Activated T-helper 1 cell treated with anti-CD3 and anti-CD28 coated beads, Interleukin-12 subunit alpha, Interleukin-12 subunit beta, Interleukin-2, Interleukin-4 antibody, amounts not matched to agents 30 ng/mL and 10 ng/mL and 1 ng/mL, durations not matched to agents 14 hours and 24 hours and 36 hours (primary cell): Measurements from ENCODE around the gene RTKN. TPM values are rescaled to one million over a fixed set of nuclear protein-coding genes. Genes with fewer than 3 reads are reported as not detected.
"Not testable (repeated sequence)": the region's sequence is repeated elsewhere in the genome, so short reads cannot be mapped to it uniquely, and the experiment has no call there.

Experiments used
- DNase-seq: peaks from one replicate; pipeline ENCODE4 v3.0.0; 2021; ENCODE audit warnings: low spot score
- H3K27ac Mint-ChIP-seq: one replicate; pipeline ENCODE4 v1.8.0; 2021; ENCODE audit warnings: mild to moderate bottlenecking, mixed read lengths
- H3K27me3 Mint-ChIP-seq: one replicate; pipeline ENCODE4 v1.8.0; 2022; ENCODE audit warnings: mild to moderate bottlenecking, moderate library complexity, mixed read lengths; ENCODE audit not compliant: insufficient read depth
- H3K36me3 Mint-ChIP-seq: one replicate; pipeline ENCODE4 v1.8.0; 2021; ENCODE audit warnings: low read depth, mixed read lengths
- H3K4me1 Mint-ChIP-seq: one replicate; pipeline ENCODE4 v1.8.0; 2021; ENCODE audit warnings: low read depth, mixed read lengths
- H3K4me3 Mint-ChIP-seq: one replicate; pipeline ENCODE4 v1.8.0; 2021; ENCODE audit warnings: mild to moderate bottlenecking, moderate library complexity, mixed read lengths
- H3K9me3 Mint-ChIP-seq: one replicate; pipeline ENCODE4 v1.8.0; 2021; ENCODE audit warnings: mixed read lengths
- intact Hi-C: fragments of 100-400 bp; cut with micrococcal nuclease; formaldehyde crosslinking; loops from one replicate; pipeline ENCODE4 v1.15.1; 2024
- total RNA-seq: library from RNA; stranded (reverse); gene quantifications from 2 replicates; pipeline ENCODE4 v1.2.3, GENCODE V29; 2022

The RTKN gene
- total RNA-seq, 1 donor from 2014 or later: 4.0 TPM

- H3K36me3 Mint-ChIP-seq: peaks cover 30% of the 10 kb centered on the region
- peaks cover 62% of the 10 kb centered on the region for H3K4me1 Mint-ChIP-seq
- intact Hi-C loops: loop anchor here (1.0 to 10.0 kb wide), 10 partner anchors 15 to 720 kb away; partner anchors contain the start of genes AUP1, C2orf81, DGUOK and HK2
Measured at GRCh38 chr2:74457549-74458131, 15.9 kb upstream of the RTKN start.

GRCh38 chr2:74457129-74457548, 15.4 kb upstream of the RTKN start:
- peaks cover 29% of the 10 kb centered on the region for H3K36me3 Mint-ChIP-seq
- H3K4me1 Mint-ChIP-seq: peaks cover 67% of the 10 kb centered on the region
- intact Hi-C loops: loop anchor here (10.0 kb wide), 2 partner anchors 472 to 532 kb away; partner anchors contain the start of genes DGUOK and TET3
- H3K27ac Mint-ChIP-seq: peak overlapping the region; percentile 95
- no peak for DNase-seq
- peak overlapping the region; percentile 98 for H3K4me3 Mint-ChIP-seq
- no peaks in the 10 kb centered on the region for H3K9me3 Mint-ChIP-seq
- no peaks in the 10 kb centered on the region for H3K27me3 Mint-ChIP-seq

More at GRCh38 chr2:74457549-74458131, 15.9 kb upstream of the RTKN start:
- DNase-seq: peak; percentile 73
- Mint-ChIP-seq H3K9me3 (no peaks in the 10 kb centered on the region), H3K27me3 (no peaks in the 10 kb centered on the region), H3K27ac (peak overlapping the region; percentile 98), H3K4me3 (peak overlapping the region; percentile 98)

- H3K4me1 Mint-ChIP-seq: peaks cover 59% of the 10 kb centered on the region
- H3K27me3 Mint-ChIP-seq: no peaks in the 10 kb centered on the region
- H3K9me3 Mint-ChIP-seq: no peaks in the 10 kb centered on the region
- intact Hi-C loops: loop anchor here (1.0 to 10.0 kb wide), 17 partner anchors 10 to 1384 kb away; partner anchors contain the start of genes ALMS1, AUP1, C2orf81 and CCT7
- peaks cover 24% of the 10 kb centered on the region for H3K36me3 Mint-ChIP-seq
- peak; percentile 98 for DNase-seq
- H3K4me3 Mint-ChIP-seq: peak within 1 kb of the TSS; percentile 98
- peak within 1 kb of the TSS; percentile 95 for H3K27ac Mint-ChIP-seq
Measured at GRCh38 chr2:74454654-74455511, 13.1 kb upstream of the RTKN start, which contains the start of gene INO80B. Gene INO80B, plus strand, starts transcription at chr2:74455087. Its CDS starts 30 bp downstream, at chr2:74455117.

GRCh38 chr2:74450570-74451190, 8.9 kb upstream of the RTKN start:
- DNase-seq: no peak
- intact Hi-C loops: loop anchor here (10.0 kb wide), 2 partner anchors 466 to 526 kb away; partner anchors contain the start of genes DGUOK and TET3
- peaks cover 29% of the 10 kb centered on the region for H3K4me1 Mint-ChIP-seq
- peaks cover 9% of the 10 kb centered on the region for H3K36me3 Mint-ChIP-seq
- peaks cover 5% of the 10 kb centered on the region for H3K27me3 Mint-ChIP-seq
- H3K27ac Mint-ChIP-seq: no peak overlapping the region
- no peaks in the 10 kb centered on the region for H3K9me3 Mint-ChIP-seq
- H3K4me3 Mint-ChIP-seq: no peak overlapping the region

- no peak for DNase-seq
- Mint-ChIP-seq H3K27ac (no peak overlapping the region), H3K27me3 (peaks cover 20% of the 10 kb centered on the region), H3K4me3 (no peak overlapping the region), H3K9me3 (no peaks in the 10 kb centered on the region), H3K36me3 (peaks cover 1% of the 10 kb centered on the region), H3K4me1 (peaks cover 24% of the 10 kb centered on the region)
- intact Hi-C loops: no loop called here
Measured at GRCh38 chr2:74448771-74449170, 7.0 kb upstream of the RTKN start.

GRCh38 chr2:74447230-74447999, 5.7 kb upstream of the RTKN start:
- H3K4me1 Mint-ChIP-seq: peaks cover 13% of the 10 kb centered on the region
- H3K27ac Mint-ChIP-seq: no peak overlapping the region
- DNase-seq: no peak
- H3K27me3 Mint-ChIP-seq: peaks cover 25% of the 10 kb centered on the region
- intact Hi-C loops: no loop called here
- no peaks in the 10 kb centered on the region for H3K9me3 Mint-ChIP-seq
- H3K36me3 Mint-ChIP-seq: peaks cover under 1% of the 10 kb centered on the region
- no peak overlapping the region for H3K4me3 Mint-ChIP-seq

GRCh38 chr2:74444498-74445318, 3.0 kb upstream of the RTKN start:
- Mint-ChIP-seq H3K4me3 (no peak overlapping the region), H3K9me3 (no peaks in the 10 kb centered on the region), H3K4me1 (peaks cover 10% of the 10 kb centered on the region), H3K27ac (no peak overlapping the region), H3K27me3 (peaks cover 36% of the 10 kb centered on the region), H3K36me3 (no peaks in the 10 kb centered on the region)
- intact Hi-C loops: no loop called here
- no peak for DNase-seq

- Mint-ChIP-seq H3K27me3 (peaks cover 41% of the 10 kb centered on the region), H3K4me1 (peaks cover 22% of the 10 kb centered on the region), H3K4me3 (peak overlapping the region; percentile 71)
- DNase-seq, H3K27ac Mint-ChIP-seq, intact Hi-C loops, H3K9me3 Mint-ChIP-seq, H3K36me3 Mint-ChIP-seq: not testable (repeated sequence)
Measured at GRCh38 chr2:74442483-74443297, 953 bp upstream of the RTKN start.

- H3K36me3 Mint-ChIP-seq: no peaks in the 10 kb centered on the region
Measured at GRCh38 chr2:74441170-74441689, 507 bp downstream of the RTKN start.

GRCh38 chr2:74440378-74441169, 1.2 kb downstream of the RTKN start:
- intact Hi-C loops: loop anchor here (1.0 to 2.0 kb wide), 2 partner anchors 14 to 19 kb away; partner anchors contain the start of genes C2orf81, INO80B and WDR54
- Mint-ChIP-seq H3K9me3 (no peaks in the 10 kb centered on the region), H3K4me3 (peak overlapping the region; percentile 73), H3K4me1 (peaks cover 22% of the 10 kb centered on the region), H3K27ac (no peak overlapping the region), H3K27me3 (peaks cover 36% of the 10 kb centered on the region), H3K36me3 (no peaks in the 10 kb centered on the region)
- peak; percentile 37 for DNase-seq

More at GRCh38 chr2:74441170-74441689, 507 bp downstream of the RTKN start:
- no peaks in the 10 kb centered on the region for H3K9me3 Mint-ChIP-seq
- intact Hi-C loops: loop anchor here (2.0 kb wide), 1 partner anchor 14 kb away; the partner anchor contains the start of gene INO80B
- no peak overlapping the region for H3K27ac Mint-ChIP-seq
- H3K27me3 Mint-ChIP-seq: peaks cover 36% of the 10 kb centered on the region
- H3K4me3 Mint-ChIP-seq: peak overlapping the region; percentile 73
- H3K4me1 Mint-ChIP-seq: peaks cover 22% of the 10 kb centered on the region
- no peak for DNase-seq
